Suprapubic skin (tissue), 4 donors: ENCODE data around the gene KRT31.

Experiments used
- EP300 ChIP-seq: sonication (generic); formaldehyde crosslinking; IDR thresholded peaks from one replicate; pipeline ENCODE4 v1.6.1; 2017; ENCODE audit warnings: antibody characterized with exemption
- POLR2AphosphoS5 ChIP-seq, 3 donors: sonication (generic); formaldehyde crosslinking; IDR thresholded peaks; one replicate each; pipeline ENCODE4 v1.6.1; 2017; ENCODE audit warnings: antibody characterized with exemption in 3 of 3

GRCh38 chr17:41391535-41391934 is 5.9 kb downstream of the KRT31 start:
- TF ChIP-seq EP300, result no peak
- no peak for TF ChIP-seq POLR2AphosphoS5 (IDR thresholded peaks at IDR 0.05)
